GM10248 (cell line): Measurements from ENCODE around the gene ADAM19.

Experiments used
- CTCF ChIA-PET: fragments of 300-600 bp; sonication (Branson Sonifier 250); formaldehyde crosslinking; extraction: SDS; loops from one replicate; lab custom pipeline; 2021; ENCODE audit warnings: antibody characterized with exemption; lab: Yijun Ruan, JAX
- POLR2A ChIA-PET: fragments of 350-650 bp; sonication (Branson Sonifier 250); formaldehyde crosslinking; extraction: SDS; loops from one replicate; lab custom pipeline; 2020; ENCODE audit warnings: antibody characterized with exemption; lab: Yijun Ruan, JAX
- DNase-seq: peaks from one replicate; pipeline ENCODE4 v3.0.0; 2012; ENCODE audit errors: extremely low spot score
- TF ChIP-seq, protein P1 (sequence below): IDR thresholded peaks from 2 replicates; pipeline ENCODE4 v1.5.1; 2012; ENCODE audit warnings: mild to moderate bottlenecking, low read depth; ENCODE audit errors: extremely low read depth, missing control alignments, control extremely low read depth

ADAM19 gene

DNA sequence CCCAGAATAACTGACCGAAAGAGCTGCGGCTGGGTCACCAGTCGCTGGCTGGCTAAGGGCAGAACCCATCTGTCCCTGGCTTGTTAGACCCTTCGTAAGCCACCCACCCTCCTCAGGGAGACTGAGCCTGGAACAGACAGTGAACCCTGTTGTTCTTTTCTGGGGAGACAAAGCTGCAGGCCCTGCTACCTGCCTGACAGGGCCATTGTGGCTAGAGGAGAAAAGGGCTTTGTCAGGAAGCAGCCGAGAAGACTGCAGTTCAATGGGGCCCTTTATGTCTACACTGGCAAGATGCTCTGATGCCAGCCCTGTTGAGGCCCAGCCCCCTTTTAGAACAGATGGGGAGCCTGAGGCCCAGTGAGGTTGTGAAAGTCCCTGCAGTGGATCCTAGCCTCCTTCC, 119.3 kb downstream of the ADAM19 start:
- DNase-seq: no peak
- POLR2A ChIA-PET: no interaction called here
- CTCF ChIA-PET: interaction anchor here (1.0 to 11.9 kb wide), 5 partner anchors 9 to 287 kb away, joined by 3 to 88 read pairs (median 5); partner anchors contain the start of gene LSM11
- TF ChIP-seq, protein P1, sequence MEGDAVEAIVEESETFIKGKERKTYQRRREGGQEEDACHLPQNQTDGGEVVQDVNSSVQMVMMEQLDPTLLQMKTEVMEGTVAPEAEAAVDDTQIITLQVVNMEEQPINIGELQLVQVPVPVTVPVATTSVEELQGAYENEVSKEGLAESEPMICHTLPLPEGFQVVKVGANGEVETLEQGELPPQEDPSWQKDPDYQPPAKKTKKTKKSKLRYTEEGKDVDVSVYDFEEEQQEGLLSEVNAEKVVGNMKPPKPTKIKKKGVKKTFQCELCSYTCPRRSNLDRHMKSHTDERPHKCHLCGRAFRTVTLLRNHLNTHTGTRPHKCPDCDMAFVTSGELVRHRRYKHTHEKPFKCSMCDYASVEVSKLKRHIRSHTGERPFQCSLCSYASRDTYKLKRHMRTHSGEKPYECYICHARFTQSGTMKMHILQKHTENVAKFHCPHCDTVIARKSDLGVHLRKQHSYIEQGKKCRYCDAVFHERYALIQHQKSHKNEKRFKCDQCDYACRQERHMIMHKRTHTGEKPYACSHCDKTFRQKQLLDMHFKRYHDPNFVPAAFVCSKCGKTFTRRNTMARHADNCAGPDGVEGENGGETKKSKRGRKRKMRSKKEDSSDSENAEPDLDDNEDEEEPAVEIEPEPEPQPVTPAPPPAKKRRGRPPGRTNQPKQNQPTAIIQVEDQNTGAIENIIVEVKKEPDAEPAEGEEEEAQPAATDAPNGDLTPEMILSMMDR: no peak

DNA sequence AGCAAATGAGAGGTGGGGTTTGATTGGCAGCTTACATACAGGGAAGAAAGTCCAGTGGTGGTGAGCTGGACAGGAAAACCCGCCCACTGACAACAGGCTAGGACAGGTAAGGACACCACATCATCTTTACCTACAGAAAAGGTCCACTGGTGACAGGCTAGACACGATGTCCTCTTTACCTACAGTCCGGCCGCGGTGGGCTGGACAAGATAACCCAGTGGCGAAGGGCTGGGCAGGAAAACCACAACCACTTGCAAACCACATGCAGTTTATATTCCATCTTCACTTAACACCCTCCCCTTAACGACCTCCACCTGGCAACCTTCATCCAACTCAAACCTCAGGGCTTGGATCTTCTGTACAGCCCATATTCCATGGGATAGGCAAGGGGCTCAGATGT, 120.5 kb downstream of the ADAM19 start:
- CTCF ChIA-PET: interaction anchor here (1.3 to 11.9 kb wide), 4 partner anchors 15 to 288 kb away, joined by 3 to 88 read pairs (median 4); partner anchors contain the start of gene LSM11
- no peak for DNase-seq
- POLR2A ChIA-PET: interaction anchor here (0.5 kb wide), 1 partner anchor 118 kb away, joined by 3 read pairs; no protein-coding TSS in a partner anchor
- TF ChIP-seq, protein P1: no peak

DNA sequence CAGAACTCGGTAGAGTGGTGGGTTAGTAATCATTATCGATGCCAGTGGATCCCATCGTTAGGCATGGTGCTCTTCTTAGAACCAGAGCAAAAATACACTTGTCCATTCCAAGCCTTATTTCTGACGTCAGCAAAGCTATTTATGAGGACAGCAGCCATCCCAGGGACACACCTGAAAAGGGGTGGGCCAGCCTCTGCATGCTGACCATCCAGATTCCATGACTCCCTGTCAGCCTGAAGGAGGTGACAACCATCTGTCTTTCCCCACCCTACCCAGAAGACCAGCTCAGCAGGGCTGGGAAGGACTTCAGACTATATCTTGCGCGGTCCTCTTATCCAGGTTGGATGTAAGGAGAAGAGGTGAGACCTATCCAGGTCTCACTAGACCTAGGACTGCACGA, 121.3 kb downstream of the ADAM19 start:
- CTCF ChIA-PET: interaction anchor here (1.4 to 11.9 kb wide), 2 partner anchors 14 to 16 kb away, joined by 3 to 88 read pairs; no protein-coding TSS in a partner anchor
- DNase-seq: no peak
- TF ChIP-seq, protein P1: no peak
- POLR2A ChIA-PET: no interaction called here

DNA sequence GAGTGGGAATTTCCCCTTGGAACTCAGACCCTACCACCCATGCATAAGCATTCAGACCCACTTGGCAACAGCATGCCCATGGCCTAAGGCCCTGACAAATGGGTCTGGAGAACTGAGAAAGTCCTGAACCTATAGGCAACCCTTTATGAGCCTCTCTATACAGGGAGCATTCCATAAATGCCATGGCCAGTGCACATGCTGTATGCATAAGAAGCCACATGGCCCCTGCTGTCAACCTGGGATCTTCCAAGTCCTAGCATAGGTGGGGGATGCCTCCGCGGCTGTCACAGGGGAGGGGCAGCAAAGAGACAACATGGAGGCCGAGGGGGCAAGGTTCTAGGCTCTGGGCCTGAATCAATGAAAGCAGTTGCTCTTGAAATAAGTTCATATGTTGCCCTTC, 123.8 kb downstream of the ADAM19 start:
- TF ChIP-seq, protein P1: no peak
- DNase-seq: no peak
- ChIA-PET CTCF (interaction anchor here (1.0 to 1.8 kb wide), 2 partner anchors 19 to 20 kb away, joined by 3 to 6 read pairs; no protein-coding TSS in a partner anchor), POLR2A (no interaction called here)

DNA sequence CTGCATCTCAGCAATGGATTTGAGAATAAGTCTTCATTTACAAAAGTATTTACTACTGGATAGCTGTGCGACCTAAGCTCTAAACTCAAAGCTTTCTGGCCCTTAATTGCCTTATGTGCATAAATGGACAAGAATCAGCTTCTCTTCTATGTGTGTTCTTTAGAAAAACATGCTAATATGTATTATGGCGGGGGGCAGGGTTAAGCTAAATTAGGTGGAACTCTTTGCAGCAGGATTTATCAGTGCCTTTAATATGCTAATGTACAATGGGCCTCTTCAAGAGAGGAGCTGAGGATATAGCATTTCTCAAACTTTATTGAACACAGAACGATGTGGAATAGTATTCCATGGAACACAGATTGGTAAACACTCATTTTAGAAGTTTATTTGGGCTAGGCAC, 125.6 kb downstream of the ADAM19 start:
- POLR2A ChIA-PET: interaction anchor here (0.6 kb wide), 1 partner anchor 354 kb away, joined by 6 read pairs; no protein-coding TSS in a partner anchor
- CTCF ChIA-PET: interaction anchor here (0.8 to 2.1 kb wide), 5 partner anchors 18 to 294 kb away, joined by 4 to 12 read pairs (median 9); partner anchors contain the start of gene LSM11
- no peak for DNase-seq
- TF ChIP-seq, protein P1: no peak

DNA sequence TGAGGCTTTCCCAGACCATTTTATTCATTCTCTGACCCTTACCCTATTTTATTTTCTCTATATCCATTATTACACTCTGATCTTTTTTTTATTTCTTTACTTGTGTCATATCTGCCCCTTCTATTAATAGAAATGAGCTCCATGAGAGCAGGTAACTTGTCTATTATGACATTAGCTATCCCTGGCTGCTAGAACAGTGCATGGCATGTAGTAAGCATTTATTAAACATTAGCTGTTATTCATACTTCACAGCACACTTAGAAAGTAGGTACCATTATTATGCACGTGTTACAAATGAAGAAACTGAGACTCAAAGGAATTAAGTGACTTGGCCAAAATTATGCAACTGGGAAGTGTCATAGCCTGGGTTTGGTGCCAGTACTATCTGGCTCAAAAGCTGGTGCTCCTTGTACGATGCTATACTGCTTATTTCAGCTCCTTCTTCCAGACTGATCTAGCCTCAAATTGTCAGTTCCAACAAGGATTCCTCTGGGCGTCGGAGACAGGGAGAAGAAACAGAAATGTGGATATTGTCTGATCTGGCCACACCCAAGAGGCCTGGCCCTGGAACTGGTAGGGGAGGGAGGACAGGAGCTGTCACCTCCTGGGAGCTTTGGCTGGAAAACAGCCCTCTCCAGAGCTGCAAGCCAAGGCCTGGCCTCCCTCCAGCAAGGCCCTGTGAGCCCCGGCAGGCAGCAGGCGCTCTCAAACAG, 126.4 kb downstream of the ADAM19 start:
- ChIA-PET CTCF (interaction anchor here (0.8 to 2.1 kb wide), 5 partner anchors 17 to 295 kb away, joined by 4 to 12 read pairs (median 9); partner anchors contain the start of gene LSM11), POLR2A (interaction anchor here (0.6 kb wide), 1 partner anchor 355 kb away, joined by 6 read pairs; no protein-coding TSS in a partner anchor)
- TF ChIP-seq, protein P1: no peak
- no peak for DNase-seq
